GM12872 (cell line): ENCODE data around the gene TBCD.

Source experiments
- TF ChIP-seq, protein P1 (sequence below): IDR thresholded peaks from 3 replicates; pipeline ENCODE4 v1.5.1; 2011; ENCODE audit warnings: low read depth, mild to moderate bottlenecking, low read length, moderate library complexity; ENCODE audit not compliant: insufficient read depth

The TBCD gene

GRCh38 chr17:82873521-82873920 is 121.7 kb downstream of the TBCD start:
- TF ChIP-seq, protein P1, sequence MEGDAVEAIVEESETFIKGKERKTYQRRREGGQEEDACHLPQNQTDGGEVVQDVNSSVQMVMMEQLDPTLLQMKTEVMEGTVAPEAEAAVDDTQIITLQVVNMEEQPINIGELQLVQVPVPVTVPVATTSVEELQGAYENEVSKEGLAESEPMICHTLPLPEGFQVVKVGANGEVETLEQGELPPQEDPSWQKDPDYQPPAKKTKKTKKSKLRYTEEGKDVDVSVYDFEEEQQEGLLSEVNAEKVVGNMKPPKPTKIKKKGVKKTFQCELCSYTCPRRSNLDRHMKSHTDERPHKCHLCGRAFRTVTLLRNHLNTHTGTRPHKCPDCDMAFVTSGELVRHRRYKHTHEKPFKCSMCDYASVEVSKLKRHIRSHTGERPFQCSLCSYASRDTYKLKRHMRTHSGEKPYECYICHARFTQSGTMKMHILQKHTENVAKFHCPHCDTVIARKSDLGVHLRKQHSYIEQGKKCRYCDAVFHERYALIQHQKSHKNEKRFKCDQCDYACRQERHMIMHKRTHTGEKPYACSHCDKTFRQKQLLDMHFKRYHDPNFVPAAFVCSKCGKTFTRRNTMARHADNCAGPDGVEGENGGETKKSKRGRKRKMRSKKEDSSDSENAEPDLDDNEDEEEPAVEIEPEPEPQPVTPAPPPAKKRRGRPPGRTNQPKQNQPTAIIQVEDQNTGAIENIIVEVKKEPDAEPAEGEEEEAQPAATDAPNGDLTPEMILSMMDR: no peak

GRCh38 chr17:82874011-82874835 is 122.4 kb downstream of the TBCD start:
- TF ChIP-seq, protein P1: no peak

- TF ChIP-seq, protein P1: no peak
Measured at GRCh38 chr17:82875407-82875856, 123.6 kb downstream of the TBCD start.

- TF ChIP-seq, protein P1: no peak
Measured at GRCh38 chr17:82876149-82876548, 124.3 kb downstream of the TBCD start.

GRCh38 chr17:82876602-82877379 is 124.9 kb downstream of the TBCD start:
- TF ChIP-seq, protein P1: no peak

- TF ChIP-seq, protein P1: no peak
Measured at GRCh38 chr17:82878527-82878926, 126.7 kb downstream of the TBCD start.

- TF ChIP-seq, protein P1: no peak
Measured at GRCh38 chr17:82879241-82879640, 127.4 kb downstream of the TBCD start.
